ENCODE data around the gene WNT7B. TPM values are rescaled to one million over a fixed set of nuclear protein-coding genes. Genes with fewer than 3 reads are reported as not detected.

The WNT7B gene
- polyA plus RNA-seq, 3 donors from 2014 or later, result not detected

GRCh38 chr22:45938913-45939312 is 38.0 kb downstream of the WNT7B start:
- DNase-seq, result no peak
- Mint-ChIP-seq H3K27ac (no peak overlapping the region), H3K9me3 (peaks cover 0 to 3% (median 0%) of the 10 kb centered on the region in 6 donors), H3K27me3 (ENCODE audit: low read depth in 3 of 3) (peaks cover 0 to 4% (median 3%) of the 10 kb centered on the region in 3 donors), H3K36me3 (no peaks in the 10 kb centered on the region), H3K4me3 (no peak overlapping the region), H3K4me1 (no peaks in the 10 kb centered on the region)

- no peaks in the 10 kb centered on the region for H3K4me1 Mint-ChIP-seq
- H3K27me3 Mint-ChIP-seq (ENCODE audit: low read depth in 3 of 3), result peaks cover 0 to 7% (median 3%) of the 10 kb centered on the region in 3 donors
- peaks cover 0 to 3% (median 0%) of the 10 kb centered on the region in 6 donors for H3K9me3 Mint-ChIP-seq
- DNase-seq, result no peak
- H3K4me3 Mint-ChIP-seq, result no peak overlapping the region
- no peak overlapping the region for H3K27ac Mint-ChIP-seq
- no peaks in the 10 kb centered on the region for H3K36me3 Mint-ChIP-seq
Observed at GRCh38 chr22:45937960-45938359, 39.0 kb downstream of the WNT7B start.

- H3K4me1 Mint-ChIP-seq, result no peaks in the 10 kb centered on the region
- peaks cover 2 to 7% (median 5%) of the 10 kb centered on the region in 3 donors for H3K27me3 Mint-ChIP-seq (ENCODE audit: low read depth in 3 of 3)
- H3K4me3 Mint-ChIP-seq, result no peak overlapping the region
- peaks cover 0 to 3% (median 0%) of the 10 kb centered on the region in 6 donors for H3K9me3 Mint-ChIP-seq
- no peak for DNase-seq
- no peak overlapping the region for H3K27ac Mint-ChIP-seq
- no peaks in the 10 kb centered on the region for H3K36me3 Mint-ChIP-seq
Observed at GRCh38 chr22:45935573-45935972, 41.4 kb downstream of the WNT7B start.

- Mint-ChIP-seq H3K4me1 (no peaks in the 10 kb centered on the region), H3K27me3 (ENCODE audit: low read depth in 3 of 3) (peaks cover 2 to 7% (median 5%) of the 10 kb centered on the region in 3 donors)
- DNase-seq, result no peak
Observed at GRCh38 chr22:45934659-45935341, 42.2 kb downstream of the WNT7B start.

GRCh38 chr22:45934168-45934564 is 42.8 kb downstream of the WNT7B start:
- DNase-seq, result no peak
- Mint-ChIP-seq H3K27me3 (ENCODE audit: low read depth in 3 of 3) (peaks cover 2 to 7% (median 5%) of the 10 kb centered on the region in 3 donors), H3K9me3 (peaks cover 0 to 3% (median 0%) of the 10 kb centered on the region in 6 donors), H3K36me3 (no peaks in the 10 kb centered on the region), H3K27ac (no peak overlapping the region), H3K4me1 (no peaks in the 10 kb centered on the region), H3K4me3 (no peak overlapping the region)

More at GRCh38 chr22:45934659-45935341, 42.2 kb downstream of the WNT7B start:
- no peak overlapping the region for H3K27ac Mint-ChIP-seq
- no peak overlapping the region for H3K4me3 Mint-ChIP-seq
- no peaks in the 10 kb centered on the region for H3K36me3 Mint-ChIP-seq
- peaks cover 0 to 3% (median 0%) of the 10 kb centered on the region in 6 donors for H3K9me3 Mint-ChIP-seq

- Mint-ChIP-seq H3K9me3 (peaks cover 0 to 3% (median 0%) of the 10 kb centered on the region in 6 donors), H3K27ac (no peak overlapping the region), H3K4me1 (no peaks in the 10 kb centered on the region), H3K27me3 (ENCODE audit: low read depth in 3 of 3) (peaks cover 2 to 7% (median 5%) of the 10 kb centered on the region in 3 donors), H3K36me3 (no peaks in the 10 kb centered on the region), H3K4me3 (no peak overlapping the region)
- no peak for DNase-seq
Observed at GRCh38 chr22:45933506-45934167, 43.3 kb downstream of the WNT7B start.

- H3K36me3 Mint-ChIP-seq, result no peaks in the 10 kb centered on the region
- no peak overlapping the region for H3K27ac Mint-ChIP-seq
- no peak for DNase-seq
- H3K27me3 Mint-ChIP-seq (ENCODE audit: low read depth in 3 of 3), result peaks cover 2 to 8% (median 3%) of the 10 kb centered on the region in 3 donors
- H3K4me1 Mint-ChIP-seq, result no peaks in the 10 kb centered on the region
- no peaks in the 10 kb centered on the region for H3K9me3 Mint-ChIP-seq
- H3K4me3 Mint-ChIP-seq, result no peak overlapping the region
Observed at GRCh38 chr22:45932071-45932470, 44.9 kb downstream of the WNT7B start.

GRCh38 chr22:45931042-45931441 is 45.9 kb downstream of the WNT7B start:
- H3K4me3 Mint-ChIP-seq, result no peak overlapping the region
- no peaks in the 10 kb centered on the region for H3K36me3 Mint-ChIP-seq
- H3K4me1 Mint-ChIP-seq, result no peaks in the 10 kb centered on the region
- peaks cover 2 to 8% (median 3%) of the 10 kb centered on the region in 3 donors for H3K27me3 Mint-ChIP-seq (ENCODE audit: low read depth in 3 of 3)
- H3K9me3 Mint-ChIP-seq, result no peaks in the 10 kb centered on the region
- no peak for DNase-seq
- H3K27ac Mint-ChIP-seq, result no peak overlapping the region

GRCh38 chr22:45930324-45930723 is 46.6 kb downstream of the WNT7B start:
- Mint-ChIP-seq H3K36me3 (no peaks in the 10 kb centered on the region), H3K4me1 (no peaks in the 10 kb centered on the region), H3K27me3 (ENCODE audit: low read depth in 3 of 3) (peaks cover 2 to 7% (median 3%) of the 10 kb centered on the region in 3 donors), H3K9me3 (no peaks in the 10 kb centered on the region), H3K27ac (no peak overlapping the region), H3K4me3 (no peak overlapping the region)
- DNase-seq, result no peak

GRCh38 chr22:45929649-45930048 is 47.3 kb downstream of the WNT7B start:
- no peak for DNase-seq
- H3K4me3 Mint-ChIP-seq, result no peak overlapping the region
- H3K27ac Mint-ChIP-seq, result no peak overlapping the region
- H3K36me3 Mint-ChIP-seq, result no peaks in the 10 kb centered on the region
- H3K4me1 Mint-ChIP-seq, result no peaks in the 10 kb centered on the region
- H3K27me3 Mint-ChIP-seq (ENCODE audit: low read depth in 3 of 3), result peaks cover 2 to 6% (median 3%) of the 10 kb centered on the region in 3 donors
- H3K9me3 Mint-ChIP-seq, result no peaks in the 10 kb centered on the region

GRCh38 chr22:45928726-45929368 is 48.1 kb downstream of the WNT7B start:
- H3K4me3 Mint-ChIP-seq, result no peak overlapping the region
- no peak overlapping the region for H3K27ac Mint-ChIP-seq

GRCh38 chr22:45927059-45927458 is 49.9 kb downstream of the WNT7B start:
- Mint-ChIP-seq H3K4me3 (no peak overlapping the region), H3K27ac (no peak overlapping the region), H3K9me3 (no peaks in the 10 kb centered on the region), H3K4me1 (no peaks in the 10 kb centered on the region), H3K27me3 (ENCODE audit: low read depth in 3 of 3) (peaks cover 1 to 3% (median 2%) of the 10 kb centered on the region in 3 donors), H3K36me3 (no peaks in the 10 kb centered on the region)
- no peak for DNase-seq

More at GRCh38 chr22:45928726-45929368, 48.1 kb downstream of the WNT7B start:
- DNase-seq, result no peak
- Mint-ChIP-seq H3K4me1 (no peaks in the 10 kb centered on the region), H3K27me3 (ENCODE audit: low read depth in 3 of 3) (peaks cover 1 to 6% (median 2%) of the 10 kb centered on the region in 3 donors), H3K9me3 (no peaks in the 10 kb centered on the region), H3K36me3 (no peaks in the 10 kb centered on the region)

- no peak for DNase-seq
- H3K27me3 Mint-ChIP-seq (ENCODE audit: low read depth in 3 of 3), result peaks cover 0 to 3% (median 1%) of the 10 kb centered on the region in 3 donors
- H3K4me3 Mint-ChIP-seq, result no peak overlapping the region
- H3K4me1 Mint-ChIP-seq, result no peaks in the 10 kb centered on the region
- no peaks in the 10 kb centered on the region for H3K9me3 Mint-ChIP-seq
- H3K36me3 Mint-ChIP-seq, result no peaks in the 10 kb centered on the region
- H3K27ac Mint-ChIP-seq, result no peak overlapping the region
Observed at GRCh38 chr22:45926433-45926832, 50.5 kb downstream of the WNT7B start.

- DNase-seq, result no peak
- H3K27me3 Mint-ChIP-seq (ENCODE audit: low read depth in 3 of 3), result peaks cover 0 to 3% (median 0%) of the 10 kb centered on the region in 3 donors
- H3K4me1 Mint-ChIP-seq, result no peaks in the 10 kb centered on the region
- H3K4me3 Mint-ChIP-seq, result no peak overlapping the region
- H3K36me3 Mint-ChIP-seq, result no peaks in the 10 kb centered on the region
- H3K9me3 Mint-ChIP-seq, result no peaks in the 10 kb centered on the region
- H3K27ac Mint-ChIP-seq, result no peak overlapping the region
Observed at GRCh38 chr22:45925811-45926351, 51.1 kb downstream of the WNT7B start.
